ENCODE measurements around the gene BTN1A1. TPM values are rescaled to one million over a fixed set of nuclear protein-coding genes. Genes with fewer than 3 reads are reported as not detected.

BTN1A1 gene
- total and polyA plus RNA-seq, 12 donors, result not detected

GRCh38 chr6:26487466-26487865 is 12.6 kb upstream of the BTN1A1 start:
- no peak overlapping the region for H3K4me3 ChIP-seq
- no peaks in the 10 kb centered on the region for H3K36me3 ChIP-seq
- H3K4me1 ChIP-seq, result no peaks in the 10 kb centered on the region
- H3K27ac ChIP-seq, result no peak overlapping the region
- H3K9me3 ChIP-seq, result peaks cover 0 to 12% (median 5%) of the 10 kb centered on the region in 11 donors
- no peaks in the 10 kb centered on the region for H3K27me3 ChIP-seq
- TF ChIP-seq CTCF (IDR thresholded peaks at IDR 0.05), result no peak
- ATAC-seq, result no peak
- DNase-seq, result no peak
- intact Hi-C loops (cut with DNase I), result no loop called here
- 89 to 98% methylated on average over 1 of the region's 1 CpG for WGBS, 2 donors

GRCh38 chr6:26489996-26490964 is 9.8 kb upstream of the BTN1A1 start:
- 90% methylated on average over 8 of the region's 8 CpGs for WGBS, 2 donors
- Histone ChIP-seq H3K9me3 (peaks cover 0 to 12% (median 5%) of the 10 kb centered on the region in 11 donors), H3K4me1 (no peaks in the 10 kb centered on the region), H3K27me3 (peaks cover 0 to 3% (median 0%) of the 10 kb centered on the region in 7 donors), H3K4me3 (no peak overlapping the region), H3K36me3 (no peaks in the 10 kb centered on the region), H3K27ac (no peak overlapping the region)
- intact Hi-C loops (cut with DNase I), result loop anchor here in 1 of 10 donors (10.0 kb wide), 1 partner anchor 145 kb away; no protein-coding TSS in a partner anchor
- ATAC-seq, result no peak
- DNase-seq, result no peak
- no peak for TF ChIP-seq CTCF (IDR thresholded peaks at IDR 0.05)

- WGBS, 2 donors, result 77 to 78% methylated on average over 5 of the region's 5 CpGs
- no peak for TF ChIP-seq CTCF (IDR thresholded peaks at IDR 0.05)
Observed at GRCh38 chr6:26491604-26492003, 8.5 kb upstream of the BTN1A1 start.

GRCh38 chr6:26493258-26493657 is 6.8 kb upstream of the BTN1A1 start:
- TF ChIP-seq CTCF (IDR thresholded peaks at IDR 0.05), result peak in 3 of 9 donors; percentile 7 to 26 (median 16)
- Histone ChIP-seq H3K9me3 (peaks cover 0 to under 1% (median 0%) of the 10 kb centered on the region in 11 donors), H3K4me1 (no peaks in the 10 kb centered on the region), H3K27me3 (peaks cover 0 to 3% (median 0%) of the 10 kb centered on the region in 7 donors), H3K36me3 (no peaks in the 10 kb centered on the region), H3K4me3 (no peak overlapping the region), H3K27ac (no peak overlapping the region)
- WGBS, 2 donors, result 69 to 71% methylated on average over 2 of the region's 2 CpGs
- ATAC-seq (no peak), DNase-seq (no peak)
- intact Hi-C loops (cut with DNase I), result loop anchor here in 1 of 10 donors (10.0 kb wide), 1 partner anchor 148 kb away; no protein-coding TSS in a partner anchor

More at GRCh38 chr6:26491604-26492003, 8.5 kb upstream of the BTN1A1 start:
- H3K4me3 ChIP-seq, result no peak overlapping the region
- H3K36me3 ChIP-seq, result no peaks in the 10 kb centered on the region
- no peak for DNase-seq
- H3K4me1 ChIP-seq, result no peaks in the 10 kb centered on the region
- H3K27ac ChIP-seq, result no peak overlapping the region
- ATAC-seq, result no peak
- peaks cover 0 to 3% (median 0%) of the 10 kb centered on the region in 7 donors for H3K27me3 ChIP-seq
- intact Hi-C loops (cut with DNase I), result loop anchor here in 1 of 10 donors (10.0 kb wide), 1 partner anchor 147 kb away; no protein-coding TSS in a partner anchor
- peaks cover 0 to 12% (median 5%) of the 10 kb centered on the region in 11 donors for H3K9me3 ChIP-seq
